Suprapubic skin (tissue), 4 donors: ENCODE measurements around the gene SERINC2.

Source experiments
- CTCF ChIP-seq, 2 donors: fragments of 200-600 bp in 1 of 2; fragments of 450-650 bp in 1 of 2; sonication (generic) in 1 of 2; IDR thresholded peaks; one replicate each; pipeline ENCODE4 v1.5.1; 2016 to 2019; ENCODE audit warnings: antibody characterized with exemption in 2 of 2, mild to moderate bottlenecking in 1 of 2, moderate library complexity in 1 of 2
- EP300 ChIP-seq: sonication (generic); formaldehyde crosslinking; IDR thresholded peaks from one replicate; pipeline ENCODE4 v1.6.1; 2017; ENCODE audit warnings: antibody characterized with exemption
- POLR2A ChIP-seq, 2 donors: fragments of 450-650 bp; IDR thresholded peaks; one replicate each; pipeline ENCODE4 v1.6.1; 2017; ENCODE audit warnings: antibody characterized with exemption in 2 of 2, mild to moderate bottlenecking in 2 of 2, moderate library complexity in 2 of 2
- POLR2AphosphoS5 ChIP-seq, 3 donors: sonication (generic); formaldehyde crosslinking; IDR thresholded peaks; one replicate each; pipeline ENCODE4 v1.6.1; 2017; ENCODE audit warnings: antibody characterized with exemption in 3 of 3

GRCh38 chr1:31434979-31435378 lies 22.0 kb downstream of the SERINC2 start:
- TF ChIP-seq CTCF (IDR thresholded peaks at IDR 0.05) = no peak
- TF ChIP-seq POLR2AphosphoS5 (IDR thresholded peaks at IDR 0.05) = no peak
- TF ChIP-seq POLR2A (IDR thresholded peaks at IDR 0.05) = no peak
- TF ChIP-seq EP300 = no peak
